K562 (cell line): ENCODE measurements around the gene KCTD11. TPM values are rescaled to one million over a fixed set of nuclear protein-coding genes. Genes with fewer than 3 reads are reported as not detected.

Experiments
- CC2D1A ChIP-seq: fragments of 450-650 bp; IDR thresholded peaks from 2 replicates; pipeline ENCODE4 v1.6.1; 2017; ENCODE audit warnings: mild to moderate bottlenecking
- CGGBP1 ChIP-seq: fragments of 250-450 bp; sonication (Bioruptor Pico); IDR thresholded peaks from 2 replicates; pipeline ENCODE4 v1.9.0; 2021; ENCODE audit warnings: mild to moderate bottlenecking
- CHCHD3 ChIP-seq: fragments of 250-450 bp; sonication (Bioruptor Pico); IDR thresholded peaks from 2 replicates; pipeline ENCODE4 v2.1.2; 2022; ENCODE audit warnings: mild to moderate bottlenecking
- CLOCK ChIP-seq: fragments of 250-450 bp; sonication (Bioruptor Pico); IDR thresholded peaks from 2 replicates; pipeline ENCODE4 v1.4.0; 2020; ENCODE audit warnings: mild to moderate bottlenecking, moderate library complexity, borderline replicate concordance
- FOXA1 ChIP-seq: fragments of 450-650 bp; IDR thresholded peaks from 2 replicates; pipeline ENCODE4 v1.6.1; 2016; ENCODE audit warnings: mild to moderate bottlenecking, borderline replicate concordance
- GTF2F1 ChIP-seq: IDR thresholded peaks from 2 replicates; pipeline ENCODE4 v1.6.1; 2011; ENCODE audit warnings: low read depth, low read length, improper control_type of control experiment
- HNRNPLL ChIP-seq: fragments of 200-400 bp; formaldehyde crosslinking; IDR thresholded peaks from 2 replicates; pipeline ENCODE4 v1.6.1; 2017; ENCODE audit warnings: low read length, low read depth, mild to moderate bottlenecking; ENCODE audit not compliant: poor library complexity, severe bottlenecking
- IRF9 ChIP-seq: fragments of 450-650 bp; IDR thresholded peaks from 2 replicates; pipeline ENCODE4 v1.6.1; 2016; ENCODE audit warnings: missing biosample characterization, missing genetic modification characterization
- NBN ChIP-seq: fragments of 450-650 bp; IDR thresholded peaks from 2 replicates; pipeline ENCODE4 v1.6.1; 2016; ENCODE audit warnings: low read depth, mild to moderate bottlenecking
- NRF1 ChIP-seq, 2 experiments: fragments of 450-650 bp; IDR thresholded peaks in 1 of 2; conservative IDR thresholded peaks in 1 of 2; 2 replicates each; pipeline ENCODE4 v1.6.1; 2014; ENCODE audit warnings: mild to moderate bottlenecking in 2 of 2
- PHF21A ChIP-seq: fragments of 450-650 bp; IDR thresholded peaks from 2 replicates; pipeline ENCODE4 v1.6.1; 2017; ENCODE audit warnings: low read depth, borderline replicate concordance
- RBFOX2 ChIP-seq: fragments of 200-400 bp; formaldehyde crosslinking; IDR thresholded peaks from 2 replicates; pipeline ENCODE4 v1.6.1; 2017; ENCODE audit warnings: low read depth, mild to moderate bottlenecking, low read length, moderate library complexity
- RREB1 ChIP-seq: fragments of 250-450 bp; sonication (Bioruptor Pico); IDR thresholded peaks from 2 replicates; pipeline ENCODE4 v1.4.0; 2020
- SETDB1 ChIP-seq: IDR thresholded peaks from one replicate; pipeline ENCODE4 v1.6.1; 2012; ENCODE audit warnings: low read length, control low read depth, inconsistent platforms
- SUPT5H ChIP-seq: fragments of 450-650 bp; IDR thresholded peaks from 2 replicates; pipeline ENCODE4 v1.6.1; 2016
- TBP ChIP-seq: optimal IDR thresholded peaks from 2 replicates; pipeline ENCODE3; 2011; ENCODE audit warnings: low read depth, low read length, improper control_type of control experiment
- ZNF507 ChIP-seq: conservative IDR thresholded peaks from 2 replicates; pipeline ENCODE4 v1.6.1; 2017; ENCODE audit warnings: missing genetic modification characterization, missing compliant biosample characterization
- ZNF696 ChIP-seq: fragments of 250-450 bp; sonication (Bioruptor Pico); conservative IDR thresholded peaks from 2 replicates; pipeline ENCODE4 v1.4.0; 2020; ENCODE audit warnings: mild to moderate bottlenecking, moderate library complexity
- polyA plus RNA-seq, 8 experiments: library from polyadenylated mRNA; depleted of rRNA in 4 of 8; stranded (reverse) in 5 of 8; unstranded in 3 of 8; fragments of >200 nt; fragmentation: Nextera tagmentation in 2 of 8; fragmentation: Illumina TruSeq in 1 of 8; extraction: Ambion mirVana in 2 of 8; extraction: Trizol in 1 of 8; gene quantifications; 2 replicates each; pipeline versions ENCODE4 v1.2.1 to v1.2.3, GENCODE V29; 2011 to 2014; ENCODE audit warnings: inconsistent platforms in 1 of 8, missing spikeins in 1 of 8
- total RNA-seq, 7 experiments: library from RNA; depleted of rRNA in 6 of 7; stranded (reverse); fragments of >200 nt in 6 of 7; fragmentation: Illumina TruSeq in 2 of 7; extraction: Trizol in 2 of 7; gene quantifications; 2 replicates each; pipeline versions ENCODE4 v1.2.1 to v1.2.3, GENCODE V29; 2011 to 2021; ENCODE audit warnings: low replicate concordance in 1 of 7

Gene KCTD11
- total and polyA plus RNA-seq, 9 of the 15 experiments (the other 6 are each of a cell fraction or from before 2014, with no cell fraction given): 0.01 to 3.2 (median 2.5) TPM; not detected in 1

- no peak for TF ChIP-seq CLOCK (CRISPR knock-in tag)
- TF ChIP-seq FOXA1: no peak
- peak; percentile 81; the same call in 1 of the 2 replicates for TF ChIP-seq CC2D1A
- peak; percentile 66 for TF ChIP-seq HNRNPLL
- peak; percentile 94 for TF ChIP-seq RBFOX2
- TF ChIP-seq PHF21A: no peak
- TF ChIP-seq GTF2F1: no peak
- TF ChIP-seq IRF9 (tag): no peak
- peak; percentile 53 to 65; a peak in 3 of 4 replicates for TF ChIP-seq NRF1 (conservative IDR thresholded peaks at IDR 0.05 in 1 of 2, IDR thresholded peaks at IDR 0.05 in 1 of 2)
- peak; percentile 82 for TF ChIP-seq SUPT5H
- TF ChIP-seq CHCHD3 (CRISPR knock-in tag): no peak
- peak; percentile 90 for TF ChIP-seq TBP
- TF ChIP-seq NBN: no peak
- TF ChIP-seq ZNF696 (CRISPR knock-in tag): no peak
- TF ChIP-seq SETDB1: no peak
- TF ChIP-seq ZNF507 (tag): no peak
- no peak for TF ChIP-seq RREB1 (CRISPR knock-in tag)
- TF ChIP-seq CGGBP1 (CRISPR knock-in tag): no peak
Measured at GRCh38 chr17:7403977-7404736, 52.2 kb downstream of the KCTD11 start, which contains the start of gene TMEM256 (continued).
